ENCODE results near the gene UVRAG. TPM values are rescaled to one million over a fixed set of nuclear protein-coding genes. Genes with fewer than 3 reads are reported as not detected.
"Not testable (repeated sequence)": the region's sequence is repeated elsewhere in the genome, so short reads cannot be mapped to it uniquely, and the experiment has no call there.

UVRAG gene
- total and polyA plus RNA-seq, 4 donors, result 7.9 to 47.0 (median 20.1) TPM

DNA sequence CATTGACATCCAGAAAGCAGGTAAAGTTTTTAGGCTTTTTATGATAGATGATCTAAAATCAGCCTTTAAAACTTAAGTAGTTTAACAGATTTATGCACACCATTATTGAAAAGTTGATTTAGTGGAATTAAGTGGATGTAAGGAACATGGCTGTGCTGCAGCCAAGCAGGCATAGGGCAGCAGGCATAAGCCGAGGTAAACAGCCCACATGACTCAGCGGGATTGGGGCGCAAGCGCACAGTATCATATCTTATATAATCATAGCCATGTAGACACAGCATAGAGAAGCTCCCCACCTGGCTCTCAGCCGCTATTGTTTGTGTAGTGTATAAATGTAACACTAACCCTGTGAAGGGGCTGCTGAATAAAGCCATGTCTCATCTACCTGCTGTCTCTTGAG, 233.8 kb downstream of the UVRAG start:
- DNase-seq, result no peak

GRCh38 chr11:76049511-76049910, 234.5 kb downstream of the UVRAG start:
- Histone ChIP-seq H3K4me3 (ENCODE audit: low read length in 2 of 2) (no peak overlapping the region), H3K27ac (ENCODE audit: low read depth in 1 of 2, low read length in 2 of 2) (no peak overlapping the region), H3K36me3 (ENCODE audit: control insufficient read depth in 1 of 2, insufficient read depth in 2 of 2, low read length in 1 of 2) (no peaks in the 10 kb centered on the region), H3K9me3 (ENCODE audit: control insufficient read depth, low read length) (no peaks in the 10 kb centered on the region), H3K27me3 (ENCODE audit: control insufficient read depth in 1 of 2, insufficient read depth in 2 of 2, low read length in 1 of 2) (no peaks in the 10 kb centered on the region), H3K4me1 (ENCODE audit: control insufficient read depth in 1 of 2, insufficient read depth in 2 of 2, low read length in 2 of 2) (peaks cover 0 to 2% of the 10 kb centered on the region in 2 donors)
- intact Hi-C loops (cut with DNase I), result no loop called here
- DNase-seq (no peak), ATAC-seq (ENCODE audit: low FRiP score) (no peak)
- 93 to 94% methylated on average over 3 of the region's 3 CpGs for WGBS, 2 donors

More for the DNA sequence above, 233.8 kb downstream of the UVRAG start:
- Histone ChIP-seq H3K9me3 (ENCODE audit: control insufficient read depth, low read length) (no peaks in the 10 kb centered on the region), H3K36me3 (ENCODE audit: control insufficient read depth in 1 of 2, insufficient read depth in 2 of 2, low read length in 1 of 2) (no peaks in the 10 kb centered on the region), H3K27me3 (ENCODE audit: control insufficient read depth in 1 of 2, insufficient read depth in 2 of 2, low read length in 1 of 2) (no peaks in the 10 kb centered on the region), H3K4me3 (ENCODE audit: low read length in 2 of 2) (no peak overlapping the region), H3K4me1 (ENCODE audit: control insufficient read depth in 1 of 2, insufficient read depth in 2 of 2, low read length in 2 of 2) (no peaks in the 10 kb centered on the region), H3K27ac (ENCODE audit: low read depth in 1 of 2, low read length in 2 of 2) (no peak overlapping the region)
- intact Hi-C loops (cut with DNase I), result no loop called here
- WGBS, 2 donors, result 97 to 98% methylated on average over 5 of the region's 5 CpGs
- no peak for ATAC-seq (ENCODE audit: low FRiP score)

DNA sequence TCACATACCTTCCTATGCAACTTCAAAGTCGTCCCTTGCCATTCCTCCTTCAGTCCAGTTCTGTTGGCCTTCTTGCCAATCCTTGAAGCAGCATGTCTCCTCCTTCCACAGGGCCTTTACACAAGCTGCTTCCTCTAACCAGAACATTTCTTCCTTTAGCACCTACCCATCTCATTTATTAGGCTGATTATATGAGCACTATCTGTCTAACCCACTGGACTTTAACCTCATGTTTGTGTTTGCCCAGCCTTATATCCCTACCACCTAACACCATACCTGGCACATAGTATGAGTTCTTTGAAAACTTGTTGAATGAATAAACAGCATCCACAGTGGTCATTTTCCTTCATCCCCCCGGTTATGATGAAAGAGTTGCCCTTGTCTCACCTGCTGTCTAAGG, 236.9 kb downstream of the UVRAG start:
- intact Hi-C loops (cut with DNase I), result no loop called here
- DNase-seq, result no peak
- no peak overlapping the region for H3K27ac ChIP-seq (ENCODE audit: low read depth in 1 of 2, low read length in 2 of 2)
- ATAC-seq (ENCODE audit: low FRiP score), result no peak
- H3K9me3 ChIP-seq (ENCODE audit: control insufficient read depth, low read length), result no peaks in the 10 kb centered on the region
- WGBS, 2 donors, result 93 to 95% methylated on average over 2 of the region's 2 CpGs
- no peak overlapping the region for H3K4me3 ChIP-seq (ENCODE audit: low read length in 2 of 2)
- no peaks in the 10 kb centered on the region for H3K36me3 ChIP-seq (ENCODE audit: control insufficient read depth in 1 of 2, insufficient read depth in 2 of 2, low read length in 1 of 2)
- no peaks in the 10 kb centered on the region for H3K27me3 ChIP-seq (ENCODE audit: control insufficient read depth in 1 of 2, insufficient read depth in 2 of 2, low read length in 1 of 2)
- peaks cover 0 to 2% of the 10 kb centered on the region in 2 donors for H3K4me1 ChIP-seq (ENCODE audit: control insufficient read depth in 1 of 2, insufficient read depth in 2 of 2, low read length in 2 of 2)

DNA sequence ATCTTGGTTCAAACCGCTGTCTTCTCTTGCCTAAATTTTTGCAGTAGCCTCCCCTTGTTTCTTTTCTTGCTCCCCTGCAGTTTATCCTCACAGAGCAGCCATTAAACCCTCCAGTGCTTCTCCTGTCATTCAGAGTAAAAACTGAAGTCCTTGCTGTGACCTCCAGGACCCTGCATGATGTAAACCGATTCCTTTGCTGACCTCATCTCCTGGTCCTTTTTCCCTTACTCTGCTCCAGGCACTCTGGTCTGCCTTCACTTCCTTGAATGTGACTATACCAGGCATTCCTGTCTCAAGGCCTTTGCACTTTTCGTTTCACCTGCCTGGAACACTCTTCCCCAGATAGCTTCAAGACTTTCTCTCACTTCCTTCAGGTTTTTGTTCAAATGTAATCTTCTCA, 239.3 kb downstream of the UVRAG start:
- Histone ChIP-seq H3K27me3 (ENCODE audit: control insufficient read depth in 1 of 2, insufficient read depth in 2 of 2, low read length in 1 of 2) (no peaks in the 10 kb centered on the region), H3K27ac (ENCODE audit: low read depth in 1 of 2, low read length in 2 of 2) (no peak overlapping the region), H3K4me3 (ENCODE audit: low read length in 2 of 2) (no peak overlapping the region), H3K36me3 (ENCODE audit: control insufficient read depth in 1 of 2, insufficient read depth in 2 of 2, low read length in 1 of 2) (no peaks in the 10 kb centered on the region), H3K9me3 (ENCODE audit: control insufficient read depth, low read length) (no peaks in the 10 kb centered on the region), H3K4me1 (ENCODE audit: control insufficient read depth in 1 of 2, insufficient read depth in 2 of 2, low read length in 2 of 2) (peaks cover 0 to 2% of the 10 kb centered on the region in 2 donors)
- DNase-seq (no peak), ATAC-seq (ENCODE audit: low FRiP score) (no peak)
- intact Hi-C loops (cut with DNase I), result no loop called here
- WGBS, 2 donors, result 94 to 97% methylated on average over 3 of the region's 3 CpGs

- Histone ChIP-seq H3K4me3 (ENCODE audit: low read length in 2 of 2) (no peak overlapping the region), H3K4me1 (ENCODE audit: control insufficient read depth in 1 of 2, insufficient read depth in 2 of 2, low read length in 2 of 2) (peaks cover 0 to 2% of the 10 kb centered on the region in 2 donors), H3K36me3 (ENCODE audit: control insufficient read depth in 1 of 2, insufficient read depth in 2 of 2, low read length in 1 of 2) (no peaks in the 10 kb centered on the region), H3K27me3 (ENCODE audit: control insufficient read depth in 1 of 2, insufficient read depth in 2 of 2, low read length in 1 of 2) (no peaks in the 10 kb centered on the region), H3K27ac (ENCODE audit: low read depth in 1 of 2, low read length in 2 of 2) (no peak overlapping the region), H3K9me3 (ENCODE audit: control insufficient read depth, low read length) (no peaks in the 10 kb centered on the region)
- 42 to 49% methylated on average over 1 of the region's 1 CpG for WGBS, 2 donors
- no peak for DNase-seq
- no peak for ATAC-seq (ENCODE audit: low FRiP score)
- intact Hi-C loops (cut with DNase I), result no loop called here
Measured at GRCh38 chr11:76056876-76057275, 241.9 kb downstream of the UVRAG start.

GRCh38 chr11:76060475-76061036, 245.5 kb downstream of the UVRAG start:
- DNase-seq; H3K4me1 ChIP-seq (ENCODE audit: control insufficient read depth in 1 of 2, insufficient read depth in 2 of 2, low read length in 2 of 2); H3K4me3 ChIP-seq (ENCODE audit: low read length in 2 of 2); ATAC-seq (ENCODE audit: low FRiP score); H3K27me3 ChIP-seq (ENCODE audit: control insufficient read depth in 1 of 2, insufficient read depth in 2 of 2, low read length in 1 of 2); H3K27ac ChIP-seq (ENCODE audit: low read depth in 1 of 2, low read length in 2 of 2); H3K9me3 ChIP-seq (ENCODE audit: control insufficient read depth, low read length); H3K36me3 ChIP-seq (ENCODE audit: control insufficient read depth in 1 of 2, insufficient read depth in 2 of 2, low read length in 1 of 2); intact Hi-C loops (cut with DNase I): not testable (repeated sequence)
- 98% methylated on average over 27 to 35 of the region's 35 CpGs for WGBS, 2 donors

GRCh38 chr11:76062733-76063132, 247.7 kb downstream of the UVRAG start:
- no peak for DNase-seq
- no peaks in the 10 kb centered on the region for H3K9me3 ChIP-seq (ENCODE audit: control insufficient read depth, low read length)
- H3K27me3 ChIP-seq (ENCODE audit: control insufficient read depth in 1 of 2, insufficient read depth in 2 of 2, low read length in 1 of 2), result no peaks in the 10 kb centered on the region
- H3K4me1 ChIP-seq (ENCODE audit: control insufficient read depth in 1 of 2, insufficient read depth in 2 of 2, low read length in 2 of 2), result no peaks in the 10 kb centered on the region
- no peak overlapping the region for H3K27ac ChIP-seq (ENCODE audit: low read depth in 1 of 2, low read length in 2 of 2)
- ATAC-seq (ENCODE audit: low FRiP score), result no peak
- H3K36me3 ChIP-seq (ENCODE audit: control insufficient read depth in 1 of 2, insufficient read depth in 2 of 2, low read length in 1 of 2), result peaks cover 0 to 4% of the 10 kb centered on the region in 2 donors
- 92 to 95% methylated on average over 6 of the region's 6 CpGs for WGBS, 2 donors
- intact Hi-C loops (cut with DNase I), result no loop called here
- H3K4me3 ChIP-seq (ENCODE audit: low read length in 2 of 2), result no peak overlapping the region

GRCh38 chr11:76064192-76064591, 249.2 kb downstream of the UVRAG start:
- no peaks in the 10 kb centered on the region for H3K9me3 ChIP-seq (ENCODE audit: control insufficient read depth, low read length)
- H3K27ac ChIP-seq (ENCODE audit: low read depth in 1 of 2, low read length in 2 of 2), result no peak overlapping the region
- no peak for ATAC-seq (ENCODE audit: low FRiP score)
- no peaks in the 10 kb centered on the region for H3K4me1 ChIP-seq (ENCODE audit: control insufficient read depth in 1 of 2, insufficient read depth in 2 of 2, low read length in 2 of 2)
- no peak overlapping the region for H3K4me3 ChIP-seq (ENCODE audit: low read length in 2 of 2)
- no peak for DNase-seq
- H3K36me3 ChIP-seq (ENCODE audit: control insufficient read depth in 1 of 2, insufficient read depth in 2 of 2, low read length in 1 of 2), result peaks cover 4% of the 10 kb centered on the region in 2 donors
- 86 to 94% methylated on average over 3 of the region's 3 CpGs for WGBS, 2 donors
- intact Hi-C loops (cut with DNase I), result no loop called here
- H3K27me3 ChIP-seq (ENCODE audit: control insufficient read depth in 1 of 2, insufficient read depth in 2 of 2, low read length in 1 of 2), result no peaks in the 10 kb centered on the region

- Histone ChIP-seq H3K36me3 (ENCODE audit: control insufficient read depth in 1 of 2, insufficient read depth in 2 of 2, low read length in 1 of 2) (peaks cover 4% of the 10 kb centered on the region in 2 donors), H3K4me3 (ENCODE audit: low read length in 2 of 2) (no peak overlapping the region), H3K27me3 (ENCODE audit: control insufficient read depth in 1 of 2, insufficient read depth in 2 of 2, low read length in 1 of 2) (no peaks in the 10 kb centered on the region), H3K4me1 (ENCODE audit: control insufficient read depth in 1 of 2, insufficient read depth in 2 of 2, low read length in 2 of 2) (no peaks in the 10 kb centered on the region), H3K27ac (ENCODE audit: low read depth in 1 of 2, low read length in 2 of 2) (no peak overlapping the region), H3K9me3 (ENCODE audit: control insufficient read depth, low read length) (no peaks in the 10 kb centered on the region)
- ATAC-seq (ENCODE audit: low FRiP score) (no peak), DNase-seq (no peak)
- intact Hi-C loops (cut with DNase I), result no loop called here
- 70 to 86% methylated on average over 2 of the region's 2 CpGs for WGBS, 2 donors
Measured at GRCh38 chr11:76067099-76067498, 252.1 kb downstream of the UVRAG start.
